ENCODE measurements around the gene NHSL2.

NHSL2 gene

GRCh38 chrX:72117636-72118210, 207.1 kb downstream of the NHSL2 start:
- no peak for TF ChIP-seq CTCF (IDR thresholded peaks at IDR 0.05)

GRCh38 chrX:72120837-72121236, 210.2 kb downstream of the NHSL2 start:
- no peak for TF ChIP-seq CTCF (IDR thresholded peaks at IDR 0.05)

GRCh38 chrX:72121383-72121782, 210.7 kb downstream of the NHSL2 start:
- no peak for TF ChIP-seq CTCF (IDR thresholded peaks at IDR 0.05)

- TF ChIP-seq CTCF (IDR thresholded peaks at IDR 0.05): no peak
These were observed 212.1 kb downstream of the NHSL2 start for GRCh38 chrX:72122621-72123337.

- TF ChIP-seq CTCF (IDR thresholded peaks at IDR 0.05): no peak
These were observed 213.0 kb downstream of the NHSL2 start for GRCh38 chrX:72123471-72124185.

- TF ChIP-seq CTCF (IDR thresholded peaks at IDR 0.05): no peak
These were observed 214.0 kb downstream of the NHSL2 start for GRCh38 chrX:72124540-72125201.

- no peak for TF ChIP-seq CTCF (IDR thresholded peaks at IDR 0.05)
These were observed 214.8 kb downstream of the NHSL2 start for GRCh38 chrX:72125331-72126047.
